H1 (cell line): ENCODE results near the gene ANO2. TPM values are rescaled to one million over a fixed set of nuclear protein-coding genes. Genes with fewer than 3 reads are reported as not detected.

ENCODE experiments used
- CTCF ChIA-PET: fragments of 300-600 bp; sonication (Branson Sonifier 250); formaldehyde crosslinking; loops from one replicate; lab custom pipeline; 2021; ENCODE audit not compliant: partially characterized antibody; lab: Charles Lee
- POLR2A ChIA-PET: fragments of 300-600 bp; sonication (Branson Sonifier 250); formaldehyde crosslinking; loops from one replicate; lab custom pipeline; 2021; ENCODE audit warnings: inconsistent platforms; ENCODE audit not compliant: partially characterized antibody; lab: Charles Lee
- DNase-seq, 2 experiments: peaks; one replicate each; pipeline versions ENCODE4 v3.0.0 to v3.0.0-alpha.2; 2010 to 2022; ENCODE audit warnings: low spot score in 2 of 2, low read depth in 1 of 2, mixed read lengths in 1 of 2
- FAIRE-seq: peaks from 2 replicates; lab custom pipeline; 2011; peaks lifted over from hg19 to GRCh38; lab: Jason Lieb, UNC
- H2AFZ ChIP-seq: 2 replicates; pipeline ENCODE4 v1.8.1; 2012; ENCODE audit warnings: low read length, inconsistent platforms
- H2AK5ac ChIP-seq: 2 replicates; pipeline ENCODE4 v1.6.1; 2013; ENCODE audit warnings: low read depth, low read length
- H2BK120ac ChIP-seq: replicated peaks from 2 replicates; pipeline ENCODE3; 2013; ENCODE audit warnings: low read depth, low read length, inconsistent platforms
- H2BK12ac ChIP-seq: 2 replicates; pipeline ENCODE4 v1.6.1; 2013; ENCODE audit warnings: low read depth, low read length
- H2BK15ac ChIP-seq: 2 replicates; pipeline ENCODE4 v1.6.1; 2013; ENCODE audit warnings: low read length
- H2BK20ac ChIP-seq: 2 replicates; pipeline ENCODE4 v1.6.1; 2013; ENCODE audit warnings: low read length
- H2BK5ac ChIP-seq: 2 replicates; pipeline ENCODE4 v1.6.1; 2013; ENCODE audit warnings: low read depth, low read length
- H3K14ac ChIP-seq: 2 replicates; pipeline ENCODE4 v1.6.1; 2013; ENCODE audit warnings: inconsistent platforms; ENCODE audit not compliant: insufficient read length
- H3K18ac ChIP-seq: 2 replicates; pipeline ENCODE4 v1.6.1; 2013; ENCODE audit warnings: low read length; ENCODE audit errors: extremely low read depth
- H3K23ac ChIP-seq: 2 replicates; pipeline ENCODE4 v1.6.1; 2013; ENCODE audit warnings: inconsistent platforms; ENCODE audit not compliant: insufficient read length
- H3K23me2 ChIP-seq: 2 replicates; pipeline ENCODE4 v1.6.1; 2013; ENCODE audit warnings: low read depth, low read length
- H3K27ac ChIP-seq: 2 replicates; pipeline ENCODE4 v1.6.1; 2011; ENCODE audit warnings: low read depth, low read length, inconsistent platforms
- H3K27me3 ChIP-seq, 4 experiments: replicated peaks in 1 of 4; 1 replicate in 1 of 4; 2 replicates in 3 of 4; pipeline versions ENCODE4 v1.6.1 to v1.8.1; 2011 to 2013; ENCODE audit warnings: low read length in 3 of 4, mild to moderate bottlenecking in 3 of 4, inconsistent platforms in 2 of 4, mixed read lengths in 2 of 4, moderate library complexity in 1 of 4; ENCODE audit not compliant: control insufficient read depth in 3 of 4, insufficient read depth in 3 of 4; ENCODE audit errors: extremely low read depth in 1 of 4
- H3K36me3 ChIP-seq, 4 experiments: 2 replicates each; pipeline versions ENCODE4 v1.6.1 to v1.8.1; 2011 to 2013; ENCODE audit warnings: mild to moderate bottlenecking in 4 of 4, low read length in 3 of 4, moderate library complexity in 2 of 4, control low read depth in 1 of 4, inconsistent platforms in 1 of 4; ENCODE audit not compliant: insufficient read depth in 4 of 4, control insufficient read depth in 2 of 4
- H3K4ac ChIP-seq: replicated peaks from 2 replicates; pipeline ENCODE3; 2013; ENCODE audit warnings: low read length, low read depth, mixed read lengths, inconsistent platforms; ENCODE audit not compliant: insufficient read length
- H3K4me1 ChIP-seq, 4 experiments: replicated peaks in 1 of 4; 1 replicate in 1 of 4; 2 replicates in 3 of 4; pipeline versions ENCODE4 v1.6.1 to v1.8.1; 2011 to 2013; ENCODE audit warnings: low read length in 3 of 4, inconsistent platforms in 2 of 4, mixed read lengths in 1 of 4; ENCODE audit not compliant: insufficient read depth in 4 of 4, control insufficient read depth in 3 of 4
- H3K4me2 ChIP-seq, 2 experiments: 2 replicates each; pipeline versions ENCODE4 v1.6.1 to v1.8.1; 2011 to 2013; ENCODE audit warnings: low read depth in 2 of 2, low read length in 2 of 2, control low read depth in 1 of 2, inconsistent platforms in 1 of 2, mild to moderate bottlenecking in 1 of 2; ENCODE audit not compliant: insufficient read depth in 1 of 2
- H3K4me3 ChIP-seq, 4 experiments: fragments of 200-600, 300-600 bp in 1 of 4; sonication (generic), shearing (Covaris generic), sonication (Bioruptor Twin) in 1 of 4; 2 replicates each; pipeline versions ENCODE4 v1.5.1 to v1.8.1; 2011 to 2016; ENCODE audit warnings: low read length in 4 of 4, low read depth in 3 of 4, control low read depth in 2 of 4, inconsistent platforms in 2 of 4, mild to moderate bottlenecking in 2 of 4, mixed read lengths in 1 of 4, moderate library complexity in 1 of 4; ENCODE audit not compliant: insufficient read depth in 2 of 4; ENCODE audit errors: extremely low read depth in 1 of 4
- H3K56ac ChIP-seq: replicated peaks from 2 replicates; pipeline ENCODE3; 2013; ENCODE audit warnings: low read depth, mild to moderate bottlenecking, mixed read lengths, low read length, inconsistent platforms; ENCODE audit not compliant: insufficient read length
- H3K79me1 ChIP-seq: 2 replicates; pipeline ENCODE4 v1.6.1; 2013; ENCODE audit warnings: low read depth, low read length, control low read depth
- H3K79me2 ChIP-seq, 2 experiments: 2 replicates each; pipeline versions ENCODE4 v1.6.1 to v1.8.1; 2012 to 2013; ENCODE audit warnings: low read length in 2 of 2, mild to moderate bottlenecking in 2 of 2, inconsistent platforms in 1 of 2; ENCODE audit not compliant: insufficient read depth in 2 of 2, control insufficient read depth in 1 of 2
- H3K9ac ChIP-seq, 4 experiments: replicated peaks in 1 of 4; 1 replicate in 1 of 4; 2 replicates in 3 of 4; pipeline versions ENCODE4 v1.6.1 to v1.8.1; 2011 to 2013; ENCODE audit warnings: low read depth in 3 of 4, low read length in 3 of 4, control low read depth in 2 of 4, mild to moderate bottlenecking in 2 of 4, moderate library complexity in 2 of 4, inconsistent platforms in 1 of 4; ENCODE audit errors: extremely low read depth in 1 of 4
- H3K9me3 ChIP-seq, 2 experiments: 2 replicates each; pipeline versions ENCODE4 v1.6.1 to v1.8.1; 2012 to 2013; ENCODE audit warnings: mild to moderate bottlenecking in 2 of 2, moderate library complexity in 2 of 2, control low read depth in 1 of 2, inconsistent platforms in 1 of 2, low read depth in 1 of 2, low read length in 1 of 2, mixed read lengths in 1 of 2; ENCODE audit not compliant: insufficient read depth in 2 of 2
- H4K20me1 ChIP-seq, 2 experiments: replicated peaks in 1 of 2; 2 replicates each; pipeline versions ENCODE3 to v1.8.1; 2011 to 2013; ENCODE audit warnings: inconsistent platforms in 2 of 2, low read length in 2 of 2, mild to moderate bottlenecking in 1 of 2; ENCODE audit not compliant: insufficient read depth in 2 of 2, control insufficient read depth in 1 of 2
- H4K5ac ChIP-seq: 2 replicates; pipeline ENCODE4 v1.6.1; 2013; ENCODE audit warnings: low read length, low read depth, mixed read lengths, inconsistent platforms; ENCODE audit not compliant: insufficient read length
- H4K8ac ChIP-seq: 2 replicates; pipeline ENCODE4 v1.8.0; 2013; ENCODE audit warnings: mild to moderate bottlenecking, moderate library complexity, low read length, inconsistent platforms; ENCODE audit not compliant: insufficient read depth; ENCODE audit errors: extremely low read depth
- H4K91ac ChIP-seq: replicated peaks from 2 replicates; pipeline ENCODE3; 2013; ENCODE audit warnings: low read length, mixed read lengths, inconsistent platforms; ENCODE audit not compliant: insufficient read length
- CBX5 ChIP-seq: fragments of 300-800, 300-1000 bp; sonication (generic); IDR thresholded peaks from 2 replicates; pipeline ENCODE4 v1.7.1; 2016; ENCODE audit warnings: antibody characterized with exemption, low read length, low read depth
- GTF2F1 ChIP-seq: IDR thresholded peaks from 2 replicates; pipeline ENCODE4 v1.6.1; 2012; ENCODE audit warnings: low read depth, low read length, improper control_type of control experiment, borderline replicate concordance
- YY1 ChIP-seq: IDR thresholded peaks from 2 replicates; pipeline ENCODE4 v1.6.1; 2011; ENCODE audit warnings: low read depth, mild to moderate bottlenecking, low read length
- WGBS, 2 experiments: shearing (Covaris generic) in 1 of 2; methylation state at CpG; one replicate each; pipeline versions ENCODE4 v1.1.6 to v1.1.7; 2013 to 2015; ENCODE audit warnings: low lambda C conversion rate in 2 of 2, mixed read lengths in 2 of 2, inconsistent platforms in 1 of 2, low coverage in 1 of 2, missing lambda C conversion rate in 1 of 2; ENCODE audit not compliant: insufficient replicate concordance in 2 of 2, insufficient coverage in 1 of 2, insufficient read length in 1 of 2; ENCODE audit errors: extremely low coverage in 1 of 2, missing lambda C conversion rate in 1 of 2; 5-methylcytosine and 5-hydroxymethylcytosine counted together
- polyA plus RNA-seq, 7 experiments: library from polyadenylated mRNA; depleted of rRNA in 3 of 7; stranded (reverse) in 5 of 7; unstranded in 2 of 7; fragments of >200 nt in 5 of 7; fragments of 200-250 nt in 2 of 7; gene quantifications; 1 replicate in 5 of 7; 2 replicates in 1 of 7; 4 replicates in 1 of 7; pipeline versions ENCODE4 v1.2.1 to v1.2.3, GENCODE V29; 2011 to 2013; ENCODE audit warnings: missing spikeins in 2 of 7, mixed read lengths in 2 of 7
- total RNA-seq: library from RNA; stranded (reverse); fragmentation: NEBNext Ultra II Directional; extraction: Animal tissue kit (Norgen Biotek cat#: 25700); gene quantifications from 2 replicates; pipeline ENCODE4 v1.2.1, GENCODE V29; 2021

The ANO2 gene
- total and polyA plus RNA-seq, 2 of the 8 experiments (the other 6 are each of a cell fraction or from before 2014, with no cell fraction given) = 1.9 to 5.5 TPM

DNA sequence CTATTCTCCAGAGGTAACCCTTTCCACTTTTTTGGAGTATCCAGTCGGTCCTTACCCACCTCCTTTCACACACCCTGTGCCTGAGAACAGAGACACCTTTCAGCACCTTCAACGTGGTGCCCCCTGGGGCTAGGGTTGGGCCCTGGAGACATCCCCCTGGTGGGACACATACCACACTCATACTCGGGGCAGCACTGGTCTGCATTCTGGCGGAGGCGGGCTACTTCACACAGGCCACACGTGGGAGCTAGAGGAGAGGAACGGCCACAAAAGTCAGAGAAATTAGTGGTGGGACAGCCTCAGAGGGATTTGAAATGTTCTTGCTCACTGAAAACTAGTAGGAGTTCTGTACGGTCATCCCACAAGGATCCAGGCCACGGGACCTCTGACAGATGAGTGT, 39.8 kb upstream of the ANO2 start:
- no peaks in the 10 kb centered on the region for H3K36me3 ChIP-seq
- H4K8ac ChIP-seq = no peak overlapping the region
- no peak overlapping the region for H2BK20ac ChIP-seq
- no peak overlapping the region for H3K23ac ChIP-seq
- no peak overlapping the region for H2BK5ac ChIP-seq
- H3K23me2 ChIP-seq = no peaks in the 10 kb centered on the region; the same call in 1 of the 2 replicates
- H3K4me3 ChIP-seq = no peak overlapping the region
- H3K27me3 ChIP-seq = no peaks in the 10 kb centered on the region
- no peaks in the 10 kb centered on the region for H3K79me1 ChIP-seq
- no peak overlapping the region for H3K4ac ChIP-seq
- CTCF ChIA-PET = interaction anchor here (0.6 to 1.5 kb wide), 3 partner anchors 11 to 289 kb away, joined by 3 to 4 read pairs (median 3); no protein-coding TSS in a partner anchor
- POLR2A ChIA-PET = no interaction called here
- H2BK120ac ChIP-seq = no peak overlapping the region
- H3K18ac ChIP-seq = no peak overlapping the region
- H3K9ac ChIP-seq = no peak overlapping the region
- no peak overlapping the region for H3K56ac ChIP-seq
- no peak overlapping the region for H2AK5ac ChIP-seq
- no peak overlapping the region for H3K14ac ChIP-seq
- no peak for DNase-seq
- no peaks in the 10 kb centered on the region for H3K9me3 ChIP-seq
- H3K4me2 ChIP-seq = no peak overlapping the region
- no peaks in the 10 kb centered on the region for H3K79me2 ChIP-seq
- no peaks in the 10 kb centered on the region for H4K20me1 ChIP-seq
- H3K27ac ChIP-seq = no peak overlapping the region
- 81% methylated on average over 9 of the region's 9 CpGs; no CpG with 5 or more reads in 1 of the 2 experiments for WGBS, 2 experiments
- no peak for FAIRE-seq
- H3K4me1 ChIP-seq = peaks cover 2 to 6% (median 4%) of the 10 kb centered on the region in 4 experiments; a peak in 6 of 7 replicates
- H4K5ac ChIP-seq = no peak overlapping the region
- no peak overlapping the region for H2BK12ac ChIP-seq
- no peak overlapping the region for H4K91ac ChIP-seq
- H2AFZ ChIP-seq = no peak overlapping the region
- no peak overlapping the region for H2BK15ac ChIP-seq
- no peak for TF ChIP-seq YY1
- TF ChIP-seq GTF2F1 = no peak
- no peak for TF ChIP-seq CBX5
